ENCODE measurements around the gene SLC44A1.
"Not testable (repeated sequence)": the region's sequence is repeated elsewhere in the genome, so short reads cannot be mapped to it uniquely, and the experiment has no call there.

SLC44A1 gene

GRCh38 chr9:105245029-105245890 lies 809 bp downstream of the SLC44A1 start:
- Histone ChIP-seq H3K27me3 (ENCODE audit: control insufficient read depth, insufficient read depth, low read length) (no peaks in the 10 kb centered on the region), H3K4me1 (ENCODE audit: control insufficient read depth, insufficient read depth, low read length) (peaks cover 3% of the 10 kb centered on the region), H3K27ac (ENCODE audit: low read depth, low read length) (peak overlapping the region; percentile 21), H3K4me3 (ENCODE audit: low read length) (peak overlapping the region; percentile 71), H3K9ac (ENCODE audit: low read length) (peak overlapping the region; percentile 61), H3K36me3 (ENCODE audit: control insufficient read depth, insufficient read depth, low read length) (no peaks in the 10 kb centered on the region)

GRCh38 chr9:105245891-105246161 lies 1.4 kb downstream of the SLC44A1 start:
- Histone ChIP-seq H3K4me1 (ENCODE audit: control insufficient read depth, insufficient read depth, low read length) (peaks cover 3% of the 10 kb centered on the region), H3K4me3 (ENCODE audit: low read length) (peak overlapping the region; percentile 71), H3K36me3 (ENCODE audit: control insufficient read depth, insufficient read depth, low read length) (no peaks in the 10 kb centered on the region), H3K9ac (ENCODE audit: low read length) (peak overlapping the region; percentile 61), H3K27ac (ENCODE audit: low read depth, low read length) (peak overlapping the region; percentile 21), H3K27me3 (ENCODE audit: control insufficient read depth, insufficient read depth, low read length) (no peaks in the 10 kb centered on the region)

GRCh38 chr9:105246656-105247173 lies 2.3 kb downstream of the SLC44A1 start:
- H3K36me3 ChIP-seq (ENCODE audit: control insufficient read depth, insufficient read depth, low read length): no peaks in the 10 kb centered on the region
- peaks cover 3% of the 10 kb centered on the region for H3K4me1 ChIP-seq (ENCODE audit: control insufficient read depth, insufficient read depth, low read length)
- no peaks in the 10 kb centered on the region for H3K27me3 ChIP-seq (ENCODE audit: control insufficient read depth, insufficient read depth, low read length)
- peak overlapping the region; percentile 71 for H3K4me3 ChIP-seq (ENCODE audit: low read length)
- H3K27ac ChIP-seq (ENCODE audit: low read depth, low read length): no peak overlapping the region
- no peak overlapping the region for H3K9ac ChIP-seq (ENCODE audit: low read length)

- no peak overlapping the region for H3K4me3 ChIP-seq (ENCODE audit: low read length)
- no peak overlapping the region for H3K9ac ChIP-seq (ENCODE audit: low read length)
- peaks cover 3% of the 10 kb centered on the region for H3K4me1 ChIP-seq (ENCODE audit: control insufficient read depth, insufficient read depth, low read length)
- no peaks in the 10 kb centered on the region for H3K27me3 ChIP-seq (ENCODE audit: control insufficient read depth, insufficient read depth, low read length)
- no peaks in the 10 kb centered on the region for H3K36me3 ChIP-seq (ENCODE audit: control insufficient read depth, insufficient read depth, low read length)
- H3K27ac ChIP-seq (ENCODE audit: low read depth, low read length): no peak overlapping the region
Observed at GRCh38 chr9:105248691-105249090, 4.2 kb downstream of the SLC44A1 start.

- Histone ChIP-seq H3K4me3 (ENCODE audit: low read length) (no peak overlapping the region), H3K27me3 (ENCODE audit: control insufficient read depth, insufficient read depth, low read length) (no peaks in the 10 kb centered on the region), H3K4me1 (ENCODE audit: control insufficient read depth, insufficient read depth, low read length) (no peaks in the 10 kb centered on the region), H3K9ac (ENCODE audit: low read length) (no peak overlapping the region), H3K36me3 (ENCODE audit: control insufficient read depth, insufficient read depth, low read length) (no peaks in the 10 kb centered on the region), H3K27ac (ENCODE audit: low read depth, low read length) (no peak overlapping the region)
Observed at GRCh38 chr9:105251133-105251532, 6.7 kb downstream of the SLC44A1 start.

DNA sequence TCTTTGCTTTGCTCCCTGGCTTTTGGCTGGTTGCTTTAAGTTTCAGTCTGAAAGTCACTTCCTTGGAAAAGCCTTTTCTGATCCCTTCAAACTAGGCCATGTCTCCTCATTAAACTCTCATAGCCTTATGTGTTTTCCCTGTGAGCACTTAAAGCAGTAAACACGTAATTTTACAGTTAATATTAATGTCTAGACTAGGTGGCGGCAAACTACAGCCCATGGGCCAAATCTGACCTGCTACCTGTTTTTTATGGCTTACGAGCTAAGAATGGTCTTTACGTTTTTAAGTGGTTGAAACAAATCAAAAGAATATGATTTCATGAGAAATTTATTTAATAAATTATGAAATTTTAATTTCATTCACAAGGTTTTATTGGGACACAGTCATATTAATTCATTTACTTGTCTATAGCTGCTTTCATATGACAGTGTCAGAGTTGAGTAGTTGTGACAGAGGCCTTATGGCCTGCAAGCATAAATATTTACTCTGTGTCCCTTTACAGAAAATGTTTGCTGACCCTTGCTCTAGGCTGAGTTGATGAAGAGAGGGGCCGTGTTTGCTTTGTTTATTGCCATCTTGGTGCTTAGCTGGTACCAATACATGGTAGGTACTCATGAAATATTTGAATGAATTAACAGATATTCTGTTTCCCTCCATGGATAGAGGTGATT lies 7.4 kb downstream of the SLC44A1 start:
- Histone ChIP-seq H3K27me3 (ENCODE audit: control insufficient read depth, insufficient read depth, low read length) (no peaks in the 10 kb centered on the region), H3K4me3 (ENCODE audit: low read length) (no peak overlapping the region), H3K27ac (ENCODE audit: low read depth, low read length) (no peak overlapping the region), H3K4me1 (ENCODE audit: control insufficient read depth, insufficient read depth, low read length) (no peaks in the 10 kb centered on the region), H3K9ac (ENCODE audit: low read length) (no peak overlapping the region), H3K36me3 (ENCODE audit: control insufficient read depth, insufficient read depth, low read length) (no peaks in the 10 kb centered on the region)

DNA sequence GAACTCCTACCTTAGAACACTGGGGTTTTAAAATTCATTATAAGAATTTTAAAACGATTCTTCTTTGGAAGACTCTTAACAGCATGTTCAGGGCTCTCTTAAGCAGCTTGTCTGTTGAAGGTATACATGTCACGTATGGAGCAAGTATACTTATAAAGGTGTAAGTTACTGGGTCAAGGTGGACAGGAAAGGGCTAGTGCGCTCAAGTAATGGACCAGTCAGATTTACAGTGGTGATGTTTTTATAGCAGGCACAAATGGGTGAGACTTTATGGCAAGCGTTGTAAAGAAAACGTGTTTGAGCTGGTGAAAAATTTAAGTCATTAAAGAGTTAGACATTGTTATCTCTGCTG lies 7.9 kb downstream of the SLC44A1 start:
- H3K36me3 ChIP-seq (ENCODE audit: control insufficient read depth, insufficient read depth, low read length): no peaks in the 10 kb centered on the region
- no peaks in the 10 kb centered on the region for H3K27me3 ChIP-seq (ENCODE audit: control insufficient read depth, insufficient read depth, low read length)
- no peak overlapping the region for H3K9ac ChIP-seq (ENCODE audit: low read length)
- H3K27ac ChIP-seq (ENCODE audit: low read depth, low read length): no peak overlapping the region
- H3K4me3 ChIP-seq (ENCODE audit: low read length): no peak overlapping the region
- H3K4me1 ChIP-seq (ENCODE audit: control insufficient read depth, insufficient read depth, low read length): no peaks in the 10 kb centered on the region

GRCh38 chr9:105254226-105254625 lies 9.8 kb downstream of the SLC44A1 start:
- Histone ChIP-seq H3K27me3 (ENCODE audit: control insufficient read depth, insufficient read depth, low read length) (no peaks in the 10 kb centered on the region), H3K4me1 (ENCODE audit: control insufficient read depth, insufficient read depth, low read length) (no peaks in the 10 kb centered on the region), H3K9ac (ENCODE audit: low read length) (no peak overlapping the region), H3K36me3 (ENCODE audit: control insufficient read depth, insufficient read depth, low read length) (no peaks in the 10 kb centered on the region), H3K27ac (ENCODE audit: low read depth, low read length) (no peak overlapping the region), H3K4me3 (ENCODE audit: low read length) (no peak overlapping the region)

- H3K4me1 ChIP-seq (ENCODE audit: control insufficient read depth, insufficient read depth, low read length): no peaks in the 10 kb centered on the region
- no peaks in the 10 kb centered on the region for H3K36me3 ChIP-seq (ENCODE audit: control insufficient read depth, insufficient read depth, low read length)
- no peak overlapping the region for H3K27ac ChIP-seq (ENCODE audit: low read depth, low read length)
- no peak overlapping the region for H3K4me3 ChIP-seq (ENCODE audit: low read length)
- no peak overlapping the region for H3K9ac ChIP-seq (ENCODE audit: low read length)
- no peaks in the 10 kb centered on the region for H3K27me3 ChIP-seq (ENCODE audit: control insufficient read depth, insufficient read depth, low read length)
Observed at GRCh38 chr9:105255421-105255820, 11.0 kb downstream of the SLC44A1 start.

GRCh38 chr9:105256569-105256968 lies 12.1 kb downstream of the SLC44A1 start:
- not testable (repeated sequence) for H3K27ac ChIP-seq (ENCODE audit: low read depth, low read length); H3K36me3 ChIP-seq (ENCODE audit: control insufficient read depth, insufficient read depth, low read length); H3K4me1 ChIP-seq (ENCODE audit: control insufficient read depth, insufficient read depth, low read length); H3K9ac ChIP-seq (ENCODE audit: low read length); H3K4me3 ChIP-seq (ENCODE audit: low read length); H3K27me3 ChIP-seq (ENCODE audit: control insufficient read depth, insufficient read depth, low read length)

DNA sequence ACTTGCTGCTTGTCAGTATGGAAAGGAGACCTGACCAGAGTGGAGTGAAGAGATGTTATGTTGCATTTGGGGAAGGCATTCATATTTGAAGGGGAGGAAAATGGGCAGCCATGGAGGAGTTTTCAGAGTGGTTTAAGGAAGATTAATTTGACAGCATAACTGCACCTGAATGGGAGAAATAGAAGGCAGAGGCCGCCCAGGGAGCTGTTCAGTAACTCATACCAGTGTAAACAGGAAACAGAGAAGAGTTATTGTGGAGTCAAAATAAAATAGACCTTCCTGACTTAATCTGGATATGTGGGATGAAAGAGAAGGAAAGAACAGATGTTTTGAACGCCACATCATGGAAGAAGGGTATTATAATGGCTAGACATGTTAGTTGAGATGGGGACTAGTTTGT lies 13.4 kb downstream of the SLC44A1 start:
- Histone ChIP-seq H3K4me1 (ENCODE audit: control insufficient read depth, insufficient read depth, low read length) (no peaks in the 10 kb centered on the region), H3K27ac (ENCODE audit: low read depth, low read length) (no peak overlapping the region), H3K36me3 (ENCODE audit: control insufficient read depth, insufficient read depth, low read length) (no peaks in the 10 kb centered on the region), H3K4me3 (ENCODE audit: low read length) (no peak overlapping the region), H3K9ac (ENCODE audit: low read length) (no peak overlapping the region), H3K27me3 (ENCODE audit: control insufficient read depth, insufficient read depth, low read length) (no peaks in the 10 kb centered on the region)

DNA sequence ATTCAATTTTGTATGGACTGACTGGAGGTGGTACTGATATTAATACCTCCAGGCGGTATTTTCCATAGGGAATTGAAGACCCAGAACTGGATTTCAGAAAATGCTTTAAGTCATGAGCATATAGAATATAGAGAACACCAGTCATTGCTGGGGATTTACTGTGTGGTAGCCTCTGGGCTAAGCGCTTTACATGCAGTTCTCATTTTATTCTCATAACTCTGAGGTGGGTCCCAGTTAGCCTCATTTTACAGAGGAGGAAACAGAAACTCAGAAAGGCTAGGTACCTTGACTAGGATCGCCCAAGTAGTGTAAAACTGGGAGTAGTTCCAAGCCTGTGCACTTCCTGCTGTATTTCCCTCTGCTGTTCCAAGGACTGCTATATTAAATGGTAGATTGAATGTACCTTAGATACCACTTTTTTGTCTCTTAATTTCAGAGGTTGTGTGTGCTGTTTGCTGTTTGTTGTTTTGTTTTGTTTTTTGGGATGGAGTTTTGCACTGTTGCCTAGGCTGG lies 13.8 kb downstream of the SLC44A1 start:
- no peak overlapping the region for H3K27ac ChIP-seq (ENCODE audit: low read depth, low read length)
- no peak overlapping the region for H3K9ac ChIP-seq (ENCODE audit: low read length)
- no peaks in the 10 kb centered on the region for H3K27me3 ChIP-seq (ENCODE audit: control insufficient read depth, insufficient read depth, low read length)
- no peaks in the 10 kb centered on the region for H3K36me3 ChIP-seq (ENCODE audit: control insufficient read depth, insufficient read depth, low read length)
- H3K4me1 ChIP-seq (ENCODE audit: control insufficient read depth, insufficient read depth, low read length): no peaks in the 10 kb centered on the region
- H3K4me3 ChIP-seq (ENCODE audit: low read length): no peak overlapping the region

Data from rectal smooth muscle tissue (tissue), 1 donor.